HEK293 (cell line): ENCODE results near the gene DDX41.

Experiments used
- FEZF1 ChIP-seq: fragments of 450-650 bp; formaldehyde crosslinking; IDR thresholded peaks from 2 replicates; pipeline ENCODE4 v1.5.1; 2016; ENCODE audit warnings: missing biosample characterization, missing genetic modification characterization
- GLIS1 ChIP-seq: fragments of 450-650 bp; formaldehyde crosslinking; IDR thresholded peaks from 2 replicates; pipeline ENCODE4 v1.5.1; 2016; ENCODE audit warnings: missing biosample characterization, missing genetic modification characterization
- HOXC10 ChIP-seq: sonication (generic); formaldehyde crosslinking; IDR thresholded peaks from 2 replicates; pipeline ENCODE4 v1.8.1; 2023; ENCODE audit warnings: mild to moderate bottlenecking, missing genetic modification reagents
- KLF1 ChIP-seq: fragments of 450-650 bp; formaldehyde crosslinking; IDR thresholded peaks from 2 replicates; pipeline ENCODE4 v1.5.1; 2016; ENCODE audit warnings: missing biosample characterization, missing genetic modification characterization
- KLF9 ChIP-seq: fragments of 450-650 bp; formaldehyde crosslinking; IDR thresholded peaks from 2 replicates; pipeline ENCODE4 v1.5.1; 2016; ENCODE audit warnings: missing biosample characterization, missing genetic modification characterization, low read depth
- MYNN ChIP-seq: fragments of 450-650 bp; formaldehyde crosslinking; IDR thresholded peaks from 2 replicates; pipeline ENCODE4 v1.5.1; 2016; ENCODE audit warnings: missing biosample characterization, missing genetic modification characterization, borderline replicate concordance
- MZF1 ChIP-seq: fragments of 450-650 bp; formaldehyde crosslinking; IDR thresholded peaks from 2 replicates; pipeline ENCODE4 v1.5.1; 2017; ENCODE audit warnings: missing biosample characterization, missing genetic modification characterization, borderline replicate concordance
- SALL2 ChIP-seq: fragments of 450-650 bp; formaldehyde crosslinking; IDR thresholded peaks from 2 replicates; pipeline ENCODE4 v1.5.0; 2017; ENCODE audit warnings: missing biosample characterization, mild to moderate bottlenecking, missing genetic modification characterization, borderline replicate concordance
- SCRT1 ChIP-seq: fragments of 450-650 bp; formaldehyde crosslinking; IDR thresholded peaks from 2 replicates; pipeline ENCODE4 v1.5.1; 2016; ENCODE audit warnings: missing biosample characterization, missing genetic modification characterization, borderline replicate concordance
- SETDB1 ChIP-seq: IDR thresholded peaks from one replicate; pipeline ENCODE4 v1.6.1; 2017; ENCODE audit warnings: mild to moderate bottlenecking, low read length, moderate library complexity, mixed read lengths; ENCODE audit not compliant: insufficient read length
- ZBTB21 ChIP-seq: fragments of 450-650 bp; formaldehyde crosslinking; IDR thresholded peaks from 2 replicates; pipeline ENCODE4 v1.5.1; 2017; ENCODE audit warnings: missing biosample characterization, missing genetic modification characterization
- ZBTB48 ChIP-seq: fragments of 450-650 bp; formaldehyde crosslinking; IDR thresholded peaks from 2 replicates; pipeline ENCODE4 v1.5.1; 2016; ENCODE audit warnings: missing biosample characterization, missing genetic modification characterization
- ZFHX2 ChIP-seq: fragments of 450-650 bp; formaldehyde crosslinking; conservative IDR thresholded peaks from 2 replicates; pipeline ENCODE4 v1.5.1; 2016; ENCODE audit warnings: missing biosample characterization, missing genetic modification characterization
- ZFP37 ChIP-seq: fragments of 450-650 bp; formaldehyde crosslinking; IDR thresholded peaks from 2 replicates; pipeline ENCODE4 v1.5.1; 2016; ENCODE audit warnings: missing biosample characterization, missing genetic modification characterization
- ZIC2 ChIP-seq: fragments of 450-650 bp; formaldehyde crosslinking; IDR thresholded peaks from 2 replicates; pipeline ENCODE4 v1.5.1; 2016; ENCODE audit warnings: missing biosample characterization, missing genetic modification characterization
- ZNF121 ChIP-seq: fragments of 450-650 bp; formaldehyde crosslinking; IDR thresholded peaks from 2 replicates; pipeline ENCODE4 v1.5.1; 2016; ENCODE audit warnings: missing biosample characterization, missing genetic modification characterization
- ZNF140 ChIP-seq: fragments of 450-650 bp; formaldehyde crosslinking; IDR thresholded peaks from 2 replicates; pipeline ENCODE4 v1.5.1; 2016; ENCODE audit warnings: missing biosample characterization, missing genetic modification characterization
- ZNF157 ChIP-seq: fragments of 450-650 bp; formaldehyde crosslinking; IDR thresholded peaks from 2 replicates; pipeline ENCODE4 v1.5.1; 2016; ENCODE audit warnings: missing biosample characterization, missing genetic modification characterization
- ZNF248 ChIP-seq: fragments of 450-650 bp; formaldehyde crosslinking; IDR thresholded peaks from 2 replicates; pipeline ENCODE4 v1.5.1; 2017; ENCODE audit warnings: missing biosample characterization, missing genetic modification characterization
- ZNF341 ChIP-seq: fragments of 450-650 bp; formaldehyde crosslinking; IDR thresholded peaks from 2 replicates; pipeline ENCODE4; 2016; ENCODE audit warnings: low read depth, missing biosample characterization, missing genetic modification characterization
- ZNF350 ChIP-seq: fragments of 450-650 bp; formaldehyde crosslinking; IDR thresholded peaks from 2 replicates; pipeline ENCODE4 v1.5.0; 2017; ENCODE audit warnings: missing biosample characterization, mild to moderate bottlenecking, missing genetic modification characterization
- ZNF426 ChIP-seq: fragments of 450-650 bp; formaldehyde crosslinking; IDR thresholded peaks from 2 replicates; pipeline ENCODE4 v1.5.1; 2017; ENCODE audit warnings: missing biosample characterization, missing genetic modification characterization, mild to moderate bottlenecking, inconsistent platforms, moderate library complexity
- ZNF433 ChIP-seq: fragments of 450-650 bp; formaldehyde crosslinking; IDR thresholded peaks from 2 replicates; pipeline ENCODE4 v1.5.1; 2016; ENCODE audit warnings: missing biosample characterization, missing genetic modification characterization, low read depth
- ZNF560 ChIP-seq: fragments of 450-650 bp; formaldehyde crosslinking; IDR thresholded peaks from 2 replicates; pipeline ENCODE4 v1.5.1; 2017; ENCODE audit warnings: missing biosample characterization, missing genetic modification characterization, borderline replicate concordance
- ZNF621 ChIP-seq: fragments of 450-650 bp; formaldehyde crosslinking; IDR thresholded peaks from 2 replicates; pipeline ENCODE4 v1.5.1; 2017; ENCODE audit warnings: missing biosample characterization, missing genetic modification characterization
- ZNF658 ChIP-seq: fragments of 450-650 bp; formaldehyde crosslinking; IDR thresholded peaks from 2 replicates; pipeline ENCODE4; 2016; ENCODE audit warnings: missing biosample characterization, missing genetic modification characterization
- ZNF701 ChIP-seq: fragments of 450-650 bp; formaldehyde crosslinking; IDR thresholded peaks from 2 replicates; pipeline ENCODE4 v1.5.1; 2016; ENCODE audit warnings: missing biosample characterization, missing genetic modification characterization
- ZNF747 ChIP-seq: fragments of 450-650 bp; formaldehyde crosslinking; IDR thresholded peaks from 2 replicates; pipeline ENCODE4 v1.5.1; 2016; ENCODE audit warnings: missing biosample characterization, missing genetic modification characterization
- ZSCAN16 ChIP-seq: fragments of 450-650 bp; formaldehyde crosslinking; IDR thresholded peaks from 2 replicates; pipeline ENCODE4 v1.5.1; 2016; ENCODE audit warnings: missing biosample characterization, missing genetic modification characterization
- TF ChIP-seq, protein P1 (sequence below): fragments of 450-650 bp; formaldehyde crosslinking; IDR thresholded peaks from 2 replicates; pipeline ENCODE4 v1.5.1; 2017; ENCODE audit warnings: missing biosample characterization, missing genetic modification characterization
- TF ChIP-seq, protein P2 (sequence below): fragments of 450-650 bp; formaldehyde crosslinking; IDR thresholded peaks from 2 replicates; pipeline ENCODE4; 2016; ENCODE audit warnings: missing biosample characterization, missing genetic modification characterization
- TF ChIP-seq, protein P3 (sequence below): IDR thresholded peaks from 2 replicates; pipeline ENCODE4 v1.6.1; 2011; ENCODE audit warnings: mild to moderate bottlenecking, low read depth, low read length, borderline replicate concordance
- TF ChIP-seq, protein P4 (sequence below): fragments of 450-650 bp; formaldehyde crosslinking; IDR thresholded peaks from 2 replicates; pipeline ENCODE4 v1.5.1; 2016; ENCODE audit warnings: missing biosample characterization, missing genetic modification characterization
- TF ChIP-seq, protein P5 (sequence below): fragments of 450-650 bp; formaldehyde crosslinking; IDR thresholded peaks from 2 replicates; pipeline ENCODE4 v1.5.1; 2016; ENCODE audit warnings: missing biosample characterization, missing genetic modification characterization
- TF ChIP-seq, protein P6 (sequence below): fragments of 450-650 bp; formaldehyde crosslinking; IDR thresholded peaks from 2 replicates; pipeline ENCODE4 v1.5.1; 2016; ENCODE audit warnings: missing biosample characterization, missing genetic modification characterization, borderline replicate concordance

DDX41 gene

DNA sequence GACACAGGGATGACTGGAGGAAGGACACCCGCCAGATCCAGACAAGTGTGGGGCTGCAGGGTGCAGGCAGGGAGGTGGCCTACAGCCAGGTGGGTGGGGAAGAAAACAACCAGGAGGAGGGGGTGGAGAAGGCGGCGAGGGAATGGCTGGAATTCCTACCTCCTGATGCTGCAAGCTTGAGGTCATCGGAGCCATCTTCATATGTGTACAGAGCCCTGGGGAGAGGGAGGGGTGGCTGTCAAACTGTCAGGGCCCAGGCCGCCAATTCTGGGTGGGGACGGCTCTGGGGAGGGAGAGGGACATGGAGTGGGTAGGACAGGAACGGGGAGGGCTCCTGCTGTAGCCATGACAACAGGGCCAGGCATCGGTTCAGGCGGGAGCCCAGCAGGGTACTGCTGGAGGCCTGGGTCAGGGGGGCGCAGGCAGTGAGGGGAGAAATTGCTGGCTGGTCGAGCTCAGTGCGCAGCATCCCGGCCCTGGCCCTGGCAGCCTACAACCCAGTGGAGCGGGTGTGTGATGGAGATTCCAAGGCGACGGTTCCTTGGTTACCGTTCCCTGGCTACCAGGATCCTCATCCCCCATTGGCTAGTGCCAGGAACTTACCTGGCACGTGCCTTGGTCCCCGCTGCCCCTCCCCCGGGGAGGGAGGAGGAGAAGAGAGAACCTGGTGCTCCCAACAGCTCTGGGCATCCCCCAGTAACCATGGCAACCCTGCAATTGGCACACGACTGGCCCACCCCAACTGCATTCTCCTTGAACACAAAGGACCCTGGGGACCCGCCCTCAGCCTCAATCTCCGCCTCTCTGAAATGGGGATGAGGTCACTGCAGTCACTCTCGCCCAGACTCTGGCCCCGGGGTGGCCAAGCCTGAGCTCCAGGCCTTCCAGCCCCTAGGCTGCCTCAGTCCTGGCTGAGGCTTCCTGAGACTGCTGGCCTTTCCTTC lies 47.8 kb downstream of the DDX41 start (continued):
- TF ChIP-seq, protein P1, sequence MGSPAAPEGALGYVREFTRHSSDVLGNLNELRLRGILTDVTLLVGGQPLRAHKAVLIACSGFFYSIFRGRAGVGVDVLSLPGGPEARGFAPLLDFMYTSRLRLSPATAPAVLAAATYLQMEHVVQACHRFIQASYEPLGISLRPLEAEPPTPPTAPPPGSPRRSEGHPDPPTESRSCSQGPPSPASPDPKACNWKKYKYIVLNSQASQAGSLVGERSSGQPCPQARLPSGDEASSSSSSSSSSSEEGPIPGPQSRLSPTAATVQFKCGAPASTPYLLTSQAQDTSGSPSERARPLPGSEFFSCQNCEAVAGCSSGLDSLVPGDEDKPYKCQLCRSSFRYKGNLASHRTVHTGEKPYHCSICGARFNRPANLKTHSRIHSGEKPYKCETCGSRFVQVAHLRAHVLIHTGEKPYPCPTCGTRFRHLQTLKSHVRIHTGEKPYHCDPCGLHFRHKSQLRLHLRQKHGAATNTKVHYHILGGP (tag by site-specific recombination): no peak
- TF ChIP-seq FEZF1: no peak
- TF ChIP-seq ZIC2 (tag by site-specific recombination): peak; percentile 97
- no peak for TF ChIP-seq ZNF621 (tag by site-specific recombination)
- TF ChIP-seq, protein P2, sequence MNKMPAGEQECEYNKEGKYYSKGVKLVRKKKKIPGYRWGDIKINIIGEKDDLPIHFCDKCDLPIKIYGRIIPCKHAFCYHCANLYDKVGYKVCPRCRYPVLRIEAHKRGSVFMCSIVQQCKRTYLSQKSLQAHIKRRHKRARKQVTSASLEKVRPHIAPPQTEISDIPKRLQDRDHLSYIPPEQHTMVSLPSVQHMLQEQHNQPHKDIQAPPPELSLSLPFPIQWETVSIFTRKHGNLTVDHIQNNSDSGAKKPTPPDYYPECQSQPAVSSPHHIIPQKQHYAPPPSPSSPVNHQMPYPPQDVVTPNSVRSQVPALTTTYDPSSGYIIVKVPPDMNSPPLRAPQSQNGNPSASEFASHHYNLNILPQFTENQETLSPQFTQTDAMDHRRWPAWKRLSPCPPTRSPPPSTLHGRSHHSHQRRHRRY (tag by site-specific recombination): no peak
- TF ChIP-seq ZNF341 (tag by site-specific recombination): peak; percentile 73
- TF ChIP-seq SCRT1 (tag by site-specific recombination): no peak
- no peak for TF ChIP-seq ZNF350
- peak; percentile 70; the same call in 1 of the 2 replicates for TF ChIP-seq MYNN
- TF ChIP-seq ZNF701: no peak
- no peak for TF ChIP-seq SETDB1
- no peak for TF ChIP-seq ZNF121 (tag by site-specific recombination)
- TF ChIP-seq ZFP37 (tag by site-specific recombination): no peak
- peak; percentile 97 for TF ChIP-seq KLF1 (tag by site-specific recombination)
- TF ChIP-seq HOXC10 (CRISPR knock-in tag): no peak
- peak; percentile 62 for TF ChIP-seq ZFHX2 (tag by site-specific recombination)
- no peak for TF ChIP-seq MZF1
- TF ChIP-seq ZNF433: no peak
- TF ChIP-seq, protein P3, sequence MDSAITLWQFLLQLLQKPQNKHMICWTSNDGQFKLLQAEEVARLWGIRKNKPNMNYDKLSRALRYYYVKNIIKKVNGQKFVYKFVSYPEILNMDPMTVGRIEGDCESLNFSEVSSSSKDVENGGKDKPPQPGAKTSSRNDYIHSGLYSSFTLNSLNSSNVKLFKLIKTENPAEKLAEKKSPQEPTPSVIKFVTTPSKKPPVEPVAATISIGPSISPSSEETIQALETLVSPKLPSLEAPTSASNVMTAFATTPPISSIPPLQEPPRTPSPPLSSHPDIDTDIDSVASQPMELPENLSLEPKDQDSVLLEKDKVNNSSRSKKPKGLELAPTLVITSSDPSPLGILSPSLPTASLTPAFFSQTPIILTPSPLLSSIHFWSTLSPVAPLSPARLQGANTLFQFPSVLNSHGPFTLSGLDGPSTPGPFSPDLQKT: no peak
- TF ChIP-seq ZNF157 (tag by site-specific recombination): no peak
- no peak for TF ChIP-seq ZBTB21 (tag by site-specific recombination)
- TF ChIP-seq ZNF560 (tag by site-specific recombination): no peak
- no peak for TF ChIP-seq ZNF747 (tag by site-specific recombination)
- TF ChIP-seq, protein P4, sequence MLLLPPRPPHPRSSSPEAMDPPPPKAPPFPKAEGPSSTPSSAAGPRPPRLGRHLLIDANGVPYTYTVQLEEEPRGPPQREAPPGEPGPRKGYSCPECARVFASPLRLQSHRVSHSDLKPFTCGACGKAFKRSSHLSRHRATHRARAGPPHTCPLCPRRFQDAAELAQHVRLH: no peak
- TF ChIP-seq ZNF658 (tag by site-specific recombination): no peak
- TF ChIP-seq, protein P5, sequence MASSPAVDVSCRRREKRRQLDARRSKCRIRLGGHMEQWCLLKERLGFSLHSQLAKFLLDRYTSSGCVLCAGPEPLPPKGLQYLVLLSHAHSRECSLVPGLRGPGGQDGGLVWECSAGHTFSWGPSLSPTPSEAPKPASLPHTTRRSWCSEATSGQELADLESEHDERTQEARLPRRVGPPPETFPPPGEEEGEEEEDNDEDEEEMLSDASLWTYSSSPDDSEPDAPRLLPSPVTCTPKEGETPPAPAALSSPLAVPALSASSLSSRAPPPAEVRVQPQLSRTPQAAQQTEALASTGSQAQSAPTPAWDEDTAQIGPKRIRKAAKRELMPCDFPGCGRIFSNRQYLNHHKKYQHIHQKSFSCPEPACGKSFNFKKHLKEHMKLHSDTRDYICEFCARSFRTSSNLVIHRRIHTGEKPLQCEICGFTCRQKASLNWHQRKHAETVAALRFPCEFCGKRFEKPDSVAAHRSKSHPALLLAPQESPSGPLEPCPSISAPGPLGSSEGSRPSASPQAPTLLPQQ (tag by site-specific recombination): no peak
- no peak for TF ChIP-seq ZSCAN16 (tag by site-specific recombination)
- no peak for TF ChIP-seq ZNF140 (tag by site-specific recombination)
- no peak for TF ChIP-seq ZBTB48 (tag by site-specific recombination)
- TF ChIP-seq ZNF248 (tag by site-specific recombination): no peak
- TF ChIP-seq GLIS1 (tag by site-specific recombination): peak; percentile 36; the same call in 1 of the 2 replicates
- TF ChIP-seq, protein P6, sequence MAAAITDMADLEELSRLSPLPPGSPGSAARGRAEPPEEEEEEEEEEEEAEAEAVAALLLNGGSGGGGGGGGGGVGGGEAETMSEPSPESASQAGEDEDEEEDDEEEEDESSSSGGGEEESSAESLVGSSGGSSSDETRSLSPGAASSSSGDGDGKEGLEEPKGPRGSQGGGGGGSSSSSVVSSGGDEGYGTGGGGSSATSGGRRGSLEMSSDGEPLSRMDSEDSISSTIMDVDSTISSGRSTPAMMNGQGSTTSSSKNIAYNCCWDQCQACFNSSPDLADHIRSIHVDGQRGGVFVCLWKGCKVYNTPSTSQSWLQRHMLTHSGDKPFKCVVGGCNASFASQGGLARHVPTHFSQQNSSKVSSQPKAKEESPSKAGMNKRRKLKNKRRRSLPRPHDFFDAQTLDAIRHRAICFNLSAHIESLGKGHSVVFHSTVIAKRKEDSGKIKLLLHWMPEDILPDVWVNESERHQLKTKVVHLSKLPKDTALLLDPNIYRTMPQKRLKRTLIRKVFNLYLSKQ (tag by site-specific recombination): no peak
- no peak for TF ChIP-seq SALL2 (tag by site-specific recombination)
- TF ChIP-seq KLF9 (tag by site-specific recombination): no peak
- TF ChIP-seq ZNF426 (tag by site-specific recombination): no peak
